CD4-positive, alpha-beta T cell (primary cell): ENCODE results near the gene DDT. TPM values are rescaled to one million over a fixed set of nuclear protein-coding genes. Genes with fewer than 3 reads are reported as not detected.
A peak's percentile ranks its signal among the peaks of the same experiment; 100 is the strongest.
"Not testable (repeated sequence)": the region's sequence is repeated elsewhere in the genome, so short reads cannot be mapped to it uniquely, and the experiment has no call there.

Source experiments
- ATAC-seq: fragments of 200-7000 bp; cut with Tn5 transposase; one replicate; pipeline ENCODE4 v1.10.0; 2022; ENCODE audit warnings: mild to moderate bottlenecking; ENCODE audit not compliant: poor library complexity
- CTCF ChIA-PET: fragments of 350-600 bp; sonication (Branson Sonifier 250); formaldehyde crosslinking; loops from one replicate; lab custom pipeline; 2021; ENCODE audit warnings: antibody characterized with exemption, inconsistent platforms; lab: Charles Lee
- POLR2A ChIA-PET: fragments of 350-600 bp; sonication (Branson Sonifier 250); formaldehyde crosslinking; loops from one replicate; lab custom pipeline; 2021; ENCODE audit warnings: antibody characterized with exemption, inconsistent platforms; lab: Charles Lee
- DNase-seq, 14 experiments: peaks; one replicate each; pipeline ENCODE4 v3.0.0-alpha.2; 2013 to 2020; ENCODE audit warnings: mixed read lengths in 2 of 14
- H3K27ac ChIP-seq, 2 donors: one replicate each; pipeline versions ENCODE4 v1.5.1 to v1.7.0; 2013; ENCODE audit warnings: low read length in 2 of 2, low read depth in 1 of 2, mild to moderate bottlenecking in 1 of 2
- H3K27me3 ChIP-seq, 2 experiments: 1 replicate in 1 of 2; 2 replicates in 1 of 2; pipeline versions ENCODE4 v1.6.1 to v1.7.0; 2013; ENCODE audit warnings: low read length in 2 of 2, control low read depth in 1 of 2, mild to moderate bottlenecking in 1 of 2, moderate library complexity in 1 of 2; ENCODE audit not compliant: insufficient read depth in 2 of 2, control insufficient read depth in 1 of 2
- H3K36me3 ChIP-seq: one replicate; pipeline ENCODE4 v1.6.1; 2013; ENCODE audit warnings: low read length, control low read depth; ENCODE audit not compliant: insufficient read depth
- H3K4me1 ChIP-seq: one replicate; pipeline ENCODE4 v1.6.1; 2013; ENCODE audit warnings: low read length, control low read depth; ENCODE audit not compliant: insufficient read depth
- H3K4me3 ChIP-seq: one replicate; pipeline ENCODE4 v1.5.1; 2013; ENCODE audit warnings: mild to moderate bottlenecking, low read length, moderate library complexity
- H3K9me3 ChIP-seq, 2 experiments: 1 replicate in 1 of 2; 2 replicates in 1 of 2; pipeline versions ENCODE4 v1.6.1 to v1.7.0; 2013; ENCODE audit warnings: low read length in 2 of 2, mild to moderate bottlenecking in 2 of 2, control low read depth in 1 of 2, moderate library complexity in 1 of 2; ENCODE audit not compliant: control insufficient read depth in 1 of 2, insufficient read depth in 1 of 2
- H3K27ac Mint-ChIP-seq: one replicate; pipeline ENCODE4 v1.8.0; 2020; ENCODE audit warnings: mixed read lengths
- H3K27me3 Mint-ChIP-seq: one replicate; pipeline ENCODE4 v1.8.0; 2021; ENCODE audit warnings: mixed read lengths
- H3K36me3 Mint-ChIP-seq: one replicate; pipeline ENCODE4 v1.8.0; 2021; ENCODE audit warnings: low read depth, mixed read lengths
- H3K4me1 Mint-ChIP-seq: one replicate; pipeline ENCODE4 v1.8.0; 2021; ENCODE audit warnings: low read depth, mixed read lengths
- H3K4me3 Mint-ChIP-seq: one replicate; pipeline ENCODE4 v1.8.0; 2020; ENCODE audit warnings: mild to moderate bottlenecking, mixed read lengths
- H3K9me3 Mint-ChIP-seq: one replicate; pipeline ENCODE4 v1.8.0; 2020; ENCODE audit warnings: mixed read lengths
- intact Hi-C, 2 experiments: fragments of 100-400 bp; cut with DNase I in 1 of 2; cut with micrococcal nuclease in 1 of 2; formaldehyde crosslinking; loops; one replicate each; pipeline versions ENCODE4 v1.15.1 to v1.9.0; 2023 to 2025; cut with DNase I, micrococcal nuclease
- total RNA-seq, 174 experiments: library from RNA in 2 of 174; stranded (reverse) in 2 of 174; gene quantifications; one replicate each; pipeline ENCODE4 v1.2.3 and lab custom pipeline; 2021 to 2026
- TF ChIP-seq, protein P1 (sequence below): fragments of 200-600 bp; IDR thresholded peaks from one replicate; pipeline ENCODE4 v1.8.0; 2022; ENCODE audit warnings: antibody characterized with exemption, mild to moderate bottlenecking

Gene DDT
- total RNA-seq, 2 experiments from 2014 or later, result 82.3 to 84.3 TPM

DNA sequence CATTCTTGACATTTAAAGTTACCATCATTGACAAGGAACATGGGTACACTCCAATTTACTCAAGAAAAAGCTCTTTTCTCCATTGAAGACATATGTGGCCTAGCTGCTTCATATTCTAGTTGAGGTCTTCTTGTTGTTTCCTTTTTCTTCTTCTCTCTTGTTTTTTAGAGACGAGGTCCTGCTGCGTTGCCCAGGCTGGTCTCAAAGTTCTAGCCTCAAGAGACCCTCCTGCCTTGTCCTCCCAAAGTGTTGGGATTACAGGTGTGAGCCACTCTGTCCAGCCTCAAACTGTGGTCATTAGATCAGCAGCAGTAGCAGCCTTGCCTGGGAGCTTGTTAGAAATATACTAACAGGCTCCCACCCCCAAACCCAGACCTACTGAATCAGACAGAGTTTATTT lies 18.8 kb upstream of the DDT start:
- H3K4me1 Mint-ChIP-seq, CTCF ChIA-PET, H3K27ac Mint-ChIP-seq, H3K36me3 ChIP-seq, H3K9me3 ChIP-seq, H3K27me3 ChIP-seq, ATAC-seq, DNase-seq, H3K36me3 Mint-ChIP-seq, H3K4me1 ChIP-seq, H3K27me3 Mint-ChIP-seq, intact Hi-C loops, POLR2A ChIA-PET, H3K4me3 ChIP-seq, H3K9me3 Mint-ChIP-seq, H3K27ac ChIP-seq, H3K4me3 Mint-ChIP-seq: not testable (repeated sequence)

DNA sequence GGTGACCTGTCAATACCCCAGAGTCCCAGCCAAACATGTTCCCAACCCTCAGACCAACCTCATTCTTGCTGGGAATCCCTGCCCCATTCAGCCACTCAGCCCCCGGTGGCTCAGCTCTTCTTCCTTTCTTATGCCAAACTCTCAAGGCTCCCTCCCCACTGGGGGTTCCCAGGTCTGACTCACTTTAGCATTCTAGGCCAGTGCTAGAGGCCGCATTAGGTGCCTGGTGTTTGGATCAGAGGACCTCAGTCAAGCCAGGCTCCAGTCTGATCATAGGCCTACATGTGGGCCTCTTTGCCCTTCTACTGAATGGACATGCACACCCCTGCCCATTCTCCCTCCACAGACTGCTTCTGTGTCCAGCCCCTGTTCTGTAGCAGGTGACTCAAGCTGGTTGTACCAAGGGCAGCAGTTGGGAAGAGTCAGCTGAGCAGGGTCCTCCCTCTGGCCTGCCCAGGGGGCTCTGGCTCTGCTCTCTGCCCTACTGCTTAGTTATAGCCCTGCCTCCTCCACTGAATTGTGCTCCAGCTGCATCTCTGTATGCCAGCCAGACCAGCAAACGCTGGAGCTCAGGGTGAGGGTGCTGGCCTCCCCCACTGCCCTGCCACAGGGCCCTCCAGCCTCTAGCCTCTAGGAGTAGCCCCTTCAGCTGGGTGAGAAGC lies 15.5 kb upstream of the DDT start:
- CTCF ChIA-PET, result not testable (repeated sequence)
- intact Hi-C loops, result loop anchor here in 1 of 2 experiments (5.0 kb wide), 1 partner anchor 52 kb away; no protein-coding TSS in a partner anchor
- H3K4me3 Mint-ChIP-seq, result peak overlapping the region; percentile 27

DNA sequence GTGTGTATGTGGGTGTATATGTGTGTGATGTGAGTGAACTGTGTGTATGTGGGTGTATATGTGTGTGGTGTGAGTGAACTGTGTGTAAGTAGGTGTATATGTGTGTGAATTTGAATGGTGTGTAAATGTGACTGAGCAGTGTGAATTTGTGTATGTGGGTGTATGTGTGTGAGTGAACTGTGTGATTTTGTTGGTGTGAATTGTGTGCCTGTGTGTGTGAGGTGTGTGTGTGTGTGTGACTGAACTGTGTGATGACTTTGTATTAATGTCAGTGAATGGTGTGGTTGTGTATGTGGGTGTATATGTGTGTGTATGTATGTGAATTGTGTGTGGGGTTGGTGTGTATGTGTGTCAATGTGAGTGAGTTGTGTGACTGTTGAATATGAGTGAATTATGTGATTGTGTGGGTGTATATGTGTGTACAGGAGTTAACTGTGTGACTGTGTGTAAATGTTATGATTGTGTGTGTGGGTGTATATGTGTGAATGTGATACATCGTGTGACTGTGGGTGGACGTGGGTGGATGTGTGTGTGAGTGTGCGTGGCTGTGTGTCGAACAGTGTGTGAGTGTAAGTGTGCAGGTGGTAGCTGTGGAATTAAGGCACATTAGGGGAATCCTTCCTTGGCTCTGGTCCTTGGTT lies 12.4 kb upstream of the DDT start:
- H3K27ac Mint-ChIP-seq, H3K9me3 Mint-ChIP-seq, H3K4me3 Mint-ChIP-seq, CTCF ChIA-PET, DNase-seq, ATAC-seq, POLR2A ChIA-PET, H3K36me3 Mint-ChIP-seq, H3K4me1 Mint-ChIP-seq, H3K27me3 Mint-ChIP-seq, H3K36me3 ChIP-seq, H3K4me1 ChIP-seq, H3K27ac ChIP-seq, H3K4me3 ChIP-seq, H3K27me3 ChIP-seq, H3K9me3 ChIP-seq: not testable (repeated sequence)
- intact Hi-C loops, result loop anchor here in 1 of 2 experiments (5.0 kb wide), 1 partner anchor 49 kb away; no protein-coding TSS in a partner anchor

More for the DNA sequence above, 15.5 kb upstream of the DDT start:
- POLR2A ChIA-PET, H3K9me3 Mint-ChIP-seq, DNase-seq, ATAC-seq, H3K9me3 ChIP-seq, H3K4me1 ChIP-seq, H3K27me3 Mint-ChIP-seq, H3K36me3 Mint-ChIP-seq, H3K27ac Mint-ChIP-seq, H3K27me3 ChIP-seq, H3K4me1 Mint-ChIP-seq, H3K27ac ChIP-seq, H3K4me3 ChIP-seq, H3K36me3 ChIP-seq: not testable (repeated sequence)

DNA sequence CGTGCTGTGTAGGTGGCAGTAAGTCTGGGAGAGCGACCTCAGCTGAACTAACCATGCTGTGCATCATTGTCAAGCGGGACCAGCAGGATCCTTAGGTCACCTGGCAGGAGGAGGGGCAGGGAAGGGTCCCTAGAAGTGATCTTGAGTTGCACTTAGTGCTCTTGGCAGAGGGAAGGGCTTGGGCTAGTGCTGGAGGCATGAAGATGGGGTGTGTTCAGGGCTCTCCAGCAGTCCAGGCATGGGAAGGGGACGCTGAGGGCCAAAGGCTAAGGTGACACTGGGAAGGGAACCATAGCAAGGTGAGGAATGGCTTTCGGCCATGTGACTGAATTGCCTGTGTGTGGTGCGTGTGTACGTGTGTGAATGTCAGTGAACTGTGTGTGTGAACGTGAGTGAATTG lies 11.8 kb upstream of the DDT start:
- POLR2A ChIA-PET, H3K36me3 Mint-ChIP-seq, H3K27me3 Mint-ChIP-seq, H3K4me1 Mint-ChIP-seq, H3K4me3 ChIP-seq, H3K4me1 ChIP-seq, H3K27me3 ChIP-seq, H3K9me3 ChIP-seq, ATAC-seq, H3K36me3 ChIP-seq, DNase-seq, H3K4me3 Mint-ChIP-seq, H3K9me3 Mint-ChIP-seq, H3K27ac ChIP-seq, CTCF ChIA-PET, H3K27ac Mint-ChIP-seq: not testable (repeated sequence)
- intact Hi-C loops, result loop anchor here in 1 of 2 experiments (5.0 kb wide), 1 partner anchor 49 kb away; no protein-coding TSS in a partner anchor

DNA sequence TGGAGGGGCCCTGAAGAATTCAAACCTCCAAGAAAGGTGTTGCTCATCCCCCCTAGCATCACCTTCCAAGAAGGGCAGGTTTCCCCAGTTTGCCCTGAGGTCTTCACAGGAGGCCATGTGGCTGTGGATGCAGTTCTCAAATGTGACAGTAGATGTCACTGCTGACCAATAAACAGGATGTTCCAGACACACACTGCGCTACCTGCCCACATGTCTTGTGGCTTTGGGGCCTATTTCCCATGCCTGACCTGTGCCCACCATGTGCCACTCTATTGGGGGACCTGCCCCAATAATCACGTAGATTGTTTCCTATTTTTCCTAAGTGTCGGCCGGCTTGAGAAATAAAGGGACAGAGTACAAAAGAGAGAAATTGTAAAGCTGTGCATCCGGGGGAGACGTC lies 10.2 kb upstream of the DDT start:
- Mint-ChIP-seq H3K27me3 (peaks cover 4% of the 10 kb centered on the region), H3K4me3 (no peak overlapping the region), H3K36me3 (no peaks in the 10 kb centered on the region), H3K27ac (no peak overlapping the region), H3K4me1 (no peaks in the 10 kb centered on the region), H3K9me3 (no peaks in the 10 kb centered on the region)
- Histone ChIP-seq H3K9me3 (no peaks in the 10 kb centered on the region), H3K36me3 (no peaks in the 10 kb centered on the region), H3K27me3 (no peaks in the 10 kb centered on the region), H3K4me3 (no peak overlapping the region), H3K4me1 (no peaks in the 10 kb centered on the region), H3K27ac (no peak overlapping the region)
- CTCF ChIA-PET, result no interaction called here
- TF ChIP-seq, protein P1, sequence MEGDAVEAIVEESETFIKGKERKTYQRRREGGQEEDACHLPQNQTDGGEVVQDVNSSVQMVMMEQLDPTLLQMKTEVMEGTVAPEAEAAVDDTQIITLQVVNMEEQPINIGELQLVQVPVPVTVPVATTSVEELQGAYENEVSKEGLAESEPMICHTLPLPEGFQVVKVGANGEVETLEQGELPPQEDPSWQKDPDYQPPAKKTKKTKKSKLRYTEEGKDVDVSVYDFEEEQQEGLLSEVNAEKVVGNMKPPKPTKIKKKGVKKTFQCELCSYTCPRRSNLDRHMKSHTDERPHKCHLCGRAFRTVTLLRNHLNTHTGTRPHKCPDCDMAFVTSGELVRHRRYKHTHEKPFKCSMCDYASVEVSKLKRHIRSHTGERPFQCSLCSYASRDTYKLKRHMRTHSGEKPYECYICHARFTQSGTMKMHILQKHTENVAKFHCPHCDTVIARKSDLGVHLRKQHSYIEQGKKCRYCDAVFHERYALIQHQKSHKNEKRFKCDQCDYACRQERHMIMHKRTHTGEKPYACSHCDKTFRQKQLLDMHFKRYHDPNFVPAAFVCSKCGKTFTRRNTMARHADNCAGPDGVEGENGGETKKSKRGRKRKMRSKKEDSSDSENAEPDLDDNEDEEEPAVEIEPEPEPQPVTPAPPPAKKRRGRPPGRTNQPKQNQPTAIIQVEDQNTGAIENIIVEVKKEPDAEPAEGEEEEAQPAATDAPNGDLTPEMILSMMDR, result peak; percentile 50
- intact Hi-C loops, result no loop called here
- peak; percentile 86 for ATAC-seq
- POLR2A ChIA-PET, result no interaction called here
- DNase-seq, result peak in 10 of 14 experiments; percentile 6 to 84 (median 62)

DNA sequence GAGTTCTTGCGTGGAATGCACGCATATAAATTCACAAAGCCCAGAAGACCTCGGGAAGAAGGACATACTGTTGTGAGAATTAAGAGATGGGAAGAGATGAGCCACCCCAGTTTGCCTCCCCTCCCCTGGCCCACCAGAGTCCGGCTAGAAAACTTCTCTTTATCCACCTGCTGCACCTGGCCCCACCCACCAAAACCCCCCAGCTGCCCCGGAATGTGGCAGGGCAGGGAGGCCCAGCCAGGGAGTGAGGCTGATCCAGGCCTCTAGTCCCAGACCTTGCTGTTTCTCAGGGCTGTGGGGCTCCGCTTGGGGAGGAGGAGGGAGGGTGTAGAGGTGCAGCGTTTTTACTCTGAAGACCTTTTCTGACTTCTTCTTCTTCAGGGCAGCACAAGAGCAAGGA lies 6.3 kb upstream of the DDT start:
- H3K4me1 Mint-ChIP-seq, H3K36me3 Mint-ChIP-seq, CTCF ChIA-PET, H3K36me3 ChIP-seq, H3K27ac Mint-ChIP-seq, H3K4me1 ChIP-seq, H3K9me3 Mint-ChIP-seq, H3K4me3 ChIP-seq, POLR2A ChIA-PET, H3K9me3 ChIP-seq, H3K27me3 Mint-ChIP-seq, intact Hi-C loops, H3K27me3 ChIP-seq, H3K4me3 Mint-ChIP-seq, ATAC-seq, H3K27ac ChIP-seq, DNase-seq: not testable (repeated sequence)
